HG03457 (cell line): Measurements from ENCODE around the gene PPP1R15A.
"Not testable (repeated sequence)": the region's sequence is repeated elsewhere in the genome, so short reads cannot be mapped to it uniquely, and the experiment has no call there.

Experiments
- ATAC-seq: cut with Tn5 transposase; IDR thresholded peaks from one replicate; pipeline ENCODE4 v1.9.1; 2021; ENCODE audit warnings: moderate number of reproducible peaks; ENCODE audit not compliant: unreplicated experiment

Gene PPP1R15A

DNA sequence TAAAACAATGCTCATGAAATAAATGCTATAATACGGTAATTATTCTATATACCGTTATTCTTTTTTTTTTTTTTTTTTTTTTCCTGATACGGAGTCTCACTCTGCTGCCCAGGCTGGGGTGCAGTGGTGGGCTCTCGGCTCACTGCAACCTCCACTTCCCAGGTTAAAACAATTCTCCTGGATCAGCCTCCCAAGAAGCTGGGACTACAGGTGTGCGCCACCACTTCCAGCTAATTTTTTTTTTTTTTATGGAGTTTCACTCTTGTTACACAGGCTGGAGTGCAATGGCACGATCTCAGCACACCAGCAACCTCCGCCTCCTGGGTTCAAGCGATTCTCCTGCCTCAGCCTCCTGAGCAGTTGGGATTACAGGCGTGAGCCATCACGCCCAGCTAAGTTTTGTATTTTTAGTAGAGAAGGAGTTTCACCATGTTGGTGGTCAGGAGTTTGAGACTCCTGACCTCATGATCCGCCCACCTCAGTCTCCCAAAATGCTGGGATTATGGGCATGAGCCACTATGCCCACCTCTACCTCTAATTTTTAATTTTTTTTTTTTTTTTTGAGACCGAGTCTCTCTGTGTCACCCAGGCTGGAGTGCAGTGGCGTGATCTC is 6.9 kb downstream of the PPP1R15A start:
- no peak for ATAC-seq

GRCh38 chr19:48879696-48880095 is 7.5 kb downstream of the PPP1R15A start:
- not testable (repeated sequence) for ATAC-seq

DNA sequence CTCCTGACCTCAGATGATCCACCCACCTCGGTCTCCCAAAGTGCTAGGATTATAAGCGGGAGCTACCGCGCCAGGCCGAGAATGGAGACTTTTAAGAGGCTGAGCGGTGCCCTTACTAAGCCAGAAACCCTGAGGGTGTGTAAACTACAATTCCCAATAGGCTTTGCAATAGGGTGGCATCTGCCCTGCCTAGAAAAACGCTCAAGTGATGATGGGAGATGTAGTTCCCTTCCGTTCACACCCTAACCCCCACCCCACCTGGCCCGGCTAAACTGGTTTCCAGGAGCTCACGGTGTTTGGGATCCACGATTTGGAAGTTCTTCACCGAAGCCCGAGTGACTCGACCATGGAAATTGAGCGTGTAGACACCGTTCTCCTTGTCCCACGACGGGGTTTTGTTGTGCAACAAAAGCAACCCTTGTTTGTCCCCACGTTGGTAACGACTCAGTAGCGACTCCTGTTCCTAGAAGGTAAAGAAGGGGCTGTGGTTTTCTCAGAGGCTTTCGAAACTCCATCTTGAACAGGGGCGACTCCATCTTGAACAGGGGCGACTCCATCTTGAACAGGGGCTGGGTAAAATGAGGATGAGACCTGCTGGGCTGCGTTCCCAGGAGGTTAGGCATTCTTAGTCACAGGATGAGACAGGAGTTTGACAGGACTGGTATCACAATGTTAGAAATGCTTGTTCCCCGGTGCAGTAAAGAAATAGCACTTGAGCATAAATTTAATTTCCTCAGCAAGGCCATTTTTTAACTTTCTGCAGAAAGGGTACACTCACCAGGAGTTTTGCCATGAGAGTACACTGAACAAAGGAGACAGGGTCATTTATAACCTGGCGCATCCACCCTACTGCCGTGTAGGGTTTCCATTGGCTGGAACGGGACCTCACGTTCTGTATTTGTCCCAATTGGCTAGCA is 9.8 kb downstream of the PPP1R15A start:
- no peak for ATAC-seq

GRCh38 chr19:48883726-48884125 is 11.5 kb downstream of the PPP1R15A start:
- no peak for ATAC-seq

GRCh38 chr19:48887861-48888612 is 15.8 kb downstream of the PPP1R15A start:
- no peak for ATAC-seq

DNA sequence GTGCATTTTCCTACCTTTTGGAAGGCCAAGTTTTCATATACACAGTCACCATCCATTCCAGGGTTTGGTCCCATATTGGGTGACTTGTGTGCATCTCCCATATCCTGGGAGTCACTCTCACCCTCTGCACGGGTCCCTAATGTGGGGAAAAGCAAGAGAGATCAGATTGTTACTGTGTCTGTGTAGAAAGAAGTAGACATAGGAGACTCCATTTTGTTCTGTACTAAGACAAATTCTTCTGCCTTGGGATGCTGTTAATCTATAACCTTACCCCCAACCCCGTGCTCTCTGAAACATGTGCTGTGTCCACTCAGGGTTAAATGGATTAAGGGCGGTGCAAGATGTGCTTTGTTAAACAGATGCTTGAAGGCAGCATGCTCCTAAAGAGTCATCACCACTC is 17.3 kb downstream of the PPP1R15A start:
- ATAC-seq: not testable (repeated sequence)

- ATAC-seq: no peak
These were observed 18.3 kb downstream of the PPP1R15A start for GRCh38 chr19:48890551-48890950.

DNA sequence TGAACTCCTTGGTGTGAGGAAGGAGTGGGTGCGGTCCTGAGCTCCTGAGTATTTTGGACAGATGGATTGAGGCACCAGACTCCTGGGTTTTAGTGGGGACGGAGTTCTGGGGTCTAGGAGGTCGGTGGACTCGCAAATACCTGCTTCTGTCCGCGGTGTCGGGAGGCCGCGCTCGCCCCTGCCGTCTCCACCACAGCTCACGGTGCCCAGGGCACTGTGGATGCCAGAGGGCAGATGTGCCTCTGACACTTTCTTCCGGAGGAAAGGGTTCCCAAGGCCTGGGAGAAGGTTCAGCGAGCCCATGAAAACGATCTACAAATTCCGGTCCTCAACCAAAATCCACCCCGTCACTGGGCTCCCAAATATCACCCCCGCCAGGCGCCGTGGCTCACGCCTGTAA is 23.0 kb downstream of the PPP1R15A start:
- no peak for ATAC-seq

- ATAC-seq: no peak
These were observed 24.0 kb downstream of the PPP1R15A start for GRCh38 chr19:48896191-48896720.

DNA sequence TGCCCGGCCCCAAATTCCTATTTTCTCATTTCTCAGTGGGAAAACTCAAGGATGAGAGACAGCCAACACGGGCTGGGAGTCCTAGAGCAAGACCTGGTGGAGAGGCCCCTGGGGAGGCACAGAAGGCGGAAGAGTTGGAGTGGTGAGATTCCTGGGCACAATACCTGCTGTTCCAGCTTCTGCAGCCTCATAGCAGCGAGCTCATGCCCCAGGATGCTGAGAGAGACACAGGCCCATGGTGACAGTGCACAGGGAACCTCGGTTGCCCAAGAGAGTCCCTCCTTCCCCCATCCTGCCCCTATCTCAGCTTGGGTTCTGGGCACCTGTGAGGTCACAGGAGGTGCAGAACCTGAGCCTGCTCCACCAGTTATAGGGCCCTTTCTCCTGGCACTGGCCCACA is 25.0 kb downstream of the PPP1R15A start:
- ATAC-seq: no peak

DNA sequence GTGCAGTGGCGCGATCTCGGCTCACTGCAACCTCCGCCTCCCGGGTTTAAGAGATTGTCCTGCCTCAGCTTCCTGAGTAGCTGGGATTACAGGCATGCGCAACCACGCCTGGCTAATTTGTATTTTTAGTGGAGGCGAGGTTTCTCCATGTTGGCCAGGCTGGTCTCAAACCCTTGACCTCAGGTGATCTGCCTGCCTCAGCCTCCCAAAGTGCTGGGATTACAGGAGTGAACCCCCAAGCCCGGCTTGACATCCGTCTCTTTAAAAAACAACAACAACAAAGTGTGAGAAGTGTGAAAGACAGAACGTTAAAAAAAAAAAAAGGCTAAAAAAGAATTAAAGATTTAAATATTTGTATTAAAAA is 27.1 kb downstream of the PPP1R15A start:
- ATAC-seq: not testable (repeated sequence)

- no peak for ATAC-seq
These were observed 27.7 kb downstream of the PPP1R15A start, which contains the start of gene NUCB1 for GRCh38 chr19:48899781-48900476. Gene NUCB1 (plus strand): TSS chr19:48900312. CDS start chr19:48900797, 485 bp downstream.

- no peak for ATAC-seq
These were observed 28.5 kb downstream of the PPP1R15A start for GRCh38 chr19:48900477-48901406.

- ATAC-seq: not testable (repeated sequence)
These were observed 30.1 kb downstream of the PPP1R15A start for GRCh38 chr19:48902291-48902690.

GRCh38 chr19:48903788-48904187 is 31.6 kb downstream of the PPP1R15A start:
- ATAC-seq: not testable (repeated sequence)

DNA sequence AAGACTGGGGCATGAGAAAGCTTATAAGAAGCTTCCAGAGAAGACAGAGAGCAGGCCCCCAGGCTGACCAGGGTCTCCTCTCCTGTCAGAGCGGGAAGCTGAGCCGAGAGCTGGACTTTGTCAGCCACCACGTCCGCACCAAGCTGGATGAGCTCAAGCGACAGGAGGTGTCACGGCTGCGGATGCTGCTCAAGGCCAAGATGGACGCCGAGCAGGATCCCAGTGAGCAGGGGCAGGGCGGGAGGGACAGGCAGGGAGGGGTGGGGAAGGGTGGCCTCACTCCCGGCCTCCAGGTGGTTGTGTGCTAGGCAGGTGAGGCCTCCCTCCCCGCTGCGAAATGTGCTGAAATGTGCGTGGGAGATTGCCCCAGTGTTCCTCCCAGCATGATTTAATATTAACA is 33.4 kb downstream of the PPP1R15A start:
- ATAC-seq: no peak

DNA sequence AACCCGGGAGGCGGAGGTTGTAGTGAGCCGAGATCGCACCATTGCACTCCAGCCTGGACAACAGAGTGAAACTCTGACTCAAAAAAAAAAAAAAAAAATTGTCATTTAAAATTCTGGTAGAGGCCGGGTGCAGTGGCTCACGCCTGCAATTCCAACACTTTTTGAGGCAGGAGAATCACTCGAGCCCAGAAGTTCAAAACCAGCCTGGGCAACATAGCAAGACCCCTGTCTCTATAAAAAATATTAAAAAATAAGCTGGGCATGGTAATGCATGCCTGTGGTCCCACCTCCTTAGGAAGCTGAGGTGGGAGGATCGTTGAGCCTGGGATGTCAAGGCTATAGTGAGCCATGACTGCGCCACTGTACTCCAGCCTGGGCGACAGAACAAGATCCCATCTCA is 34.1 kb downstream of the PPP1R15A start:
- no peak for ATAC-seq

GRCh38 chr19:48907671-48908070 is 35.5 kb downstream of the PPP1R15A start:
- ATAC-seq: no peak

DNA sequence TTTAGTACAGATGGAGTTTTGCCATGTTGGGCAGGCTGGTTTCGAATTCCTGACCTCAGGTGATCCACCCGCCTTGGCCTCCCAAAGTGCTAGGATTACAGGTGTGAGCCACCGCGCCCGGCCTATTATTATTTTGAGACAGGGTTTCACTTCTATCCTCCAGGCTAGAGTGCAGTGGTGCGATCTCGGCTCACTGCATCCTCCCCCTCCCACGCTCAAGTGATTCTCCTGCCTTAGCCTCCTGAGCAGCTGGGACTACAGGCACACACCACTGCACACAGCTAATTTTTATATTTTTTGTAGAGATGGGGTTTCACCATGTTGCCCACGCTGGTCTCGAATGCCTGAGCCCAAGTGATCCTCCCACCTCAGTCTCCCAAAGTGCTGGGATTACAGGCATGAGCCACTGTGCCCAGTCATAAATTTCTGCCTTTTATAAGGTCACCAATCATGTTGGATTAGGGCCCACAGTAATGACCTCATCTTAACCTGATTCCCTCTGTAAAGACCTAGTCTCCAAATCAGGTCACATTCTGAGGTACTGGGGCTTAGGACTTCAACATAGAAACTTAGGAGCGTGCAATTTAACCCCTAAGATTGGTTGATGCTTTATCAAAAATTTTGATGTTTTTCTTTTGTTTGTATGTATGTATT is 37.3 kb downstream of the PPP1R15A start:
- ATAC-seq: not testable (repeated sequence)
